ENCODE measurements around the gene ART5.

- no peak for TF ChIP-seq CTCF (IDR thresholded peaks at IDR 0.05)
- TF ChIP-seq POLR2A (IDR thresholded peaks at IDR 0.05) = no peak
Observed at GRCh38 chr11:3659595-3660515, 18.1 kb upstream of the ART5 start.
